SK-N-SH (cell line): ENCODE data around the gene PTMS. TPM values are rescaled to one million over a fixed set of nuclear protein-coding genes. Genes with fewer than 3 reads are reported as not detected.

Experiments
- CTCF ChIA-PET: fragments of 300-600, 350-600 bp; formaldehyde crosslinking; extraction: SDS; loops from one replicate; lab custom pipeline; 2021; lab: Yijun Ruan, JAX
- POLR2A ChIA-PET: fragments of 350-600 bp; sonication (Branson Sonifier 250); formaldehyde crosslinking; extraction: SDS; loops from one replicate; lab custom pipeline; 2020; ENCODE audit warnings: antibody characterized with exemption, inconsistent platforms; lab: Yijun Ruan, JAX
- DNase-seq: peaks from one replicate; pipeline ENCODE4 v3.0.0; 2012
- H2AFZ ChIP-seq: fragments of 200-600 bp; sonication (generic); 2 replicates; pipeline ENCODE4 v1.8.1; 2016; ENCODE audit warnings: antibody characterized with exemption, mild to moderate bottlenecking, low read depth
- H3F3A ChIP-seq: fragments of 200-600 bp; sonication (generic); replicated peaks from 2 replicates; pipeline ENCODE3; 2016; ENCODE audit warnings: antibody characterized with exemption, mild to moderate bottlenecking; ENCODE audit not compliant: insufficient read depth
- H3K27ac ChIP-seq, 2 experiments: fragments of 200-500 bp in 1 of 2; fragments of 200-600 bp in 1 of 2; sonication (Bioruptor generic) in 1 of 2; sonication (generic), shearing (Covaris generic) in 1 of 2; 2 replicates each; pipeline versions ENCODE4 v1.5.1 to v1.6.1; 2014 to 2016; ENCODE audit warnings: low read depth in 2 of 2, inconsistent platforms in 1 of 2, low read length in 1 of 2, mild to moderate bottlenecking in 1 of 2, mixed read lengths in 1 of 2
- H3K27me3 ChIP-seq: fragments of 200-600 bp; sonication (generic), shearing (Covaris generic); 2 replicates; pipeline ENCODE4 v1.6.1; 2016; ENCODE audit warnings: mixed run types; ENCODE audit not compliant: insufficient read depth
- H3K36me3 ChIP-seq, 2 experiments: fragments of 200-500 bp in 1 of 2; fragments of 200-600 bp in 1 of 2; sonication (Bioruptor generic) in 1 of 2; sonication (generic) in 1 of 2; replicated peaks in 1 of 2; 2 replicates each; pipeline versions ENCODE3 to v1.5.1; 2014 to 2016; ENCODE audit warnings: low read length in 1 of 2, mild to moderate bottlenecking in 1 of 2; ENCODE audit not compliant: insufficient read depth in 2 of 2, control insufficient read depth in 1 of 2
- H3K4me1 ChIP-seq, 2 experiments: fragments of 200-500 bp in 1 of 2; fragments of 200-600 bp in 1 of 2; sonication (Bioruptor generic) in 1 of 2; sonication (generic), shearing (Covaris generic) in 1 of 2; 2 replicates each; pipeline versions ENCODE4 v1.5.1 to v1.6.1; 2014 to 2016; ENCODE audit warnings: low read depth in 1 of 2, low read length in 1 of 2, mixed run types in 1 of 2; ENCODE audit not compliant: insufficient read depth in 2 of 2, control insufficient read depth in 1 of 2
- H3K4me2 ChIP-seq: fragments of 200-600 bp; sonication (generic), shearing (Covaris generic); 2 replicates; pipeline ENCODE4 v1.6.1; 2017; ENCODE audit warnings: mixed run types
- H3K4me3 ChIP-seq, 2 experiments: fragments of 200-500 bp in 1 of 2; fragments of 200-600 bp in 1 of 2; sonication (Bioruptor generic) in 1 of 2; sonication (generic), shearing (Covaris generic) in 1 of 2; 2 replicates each; pipeline versions ENCODE4 v1.5.1 to v1.8.1; 2014 to 2016; ENCODE audit warnings: low read depth in 2 of 2, inconsistent platforms in 1 of 2, low read length in 1 of 2, mild to moderate bottlenecking in 1 of 2, mixed read lengths in 1 of 2, moderate library complexity in 1 of 2
- H3K79me2 ChIP-seq: fragments of 200-600 bp; sonication (generic); 2 replicates; pipeline ENCODE4 v1.8.1; 2017; ENCODE audit warnings: mild to moderate bottlenecking; ENCODE audit not compliant: insufficient read depth
- H3K9ac ChIP-seq: fragments of 200-600 bp; sonication (generic); 2 replicates; pipeline ENCODE4 v1.6.1; 2017; ENCODE audit warnings: mixed run types
- H3K9me2 ChIP-seq: fragments of 200-600 bp; sonication (generic); 2 replicates; pipeline ENCODE4 v1.6.1; 2017; ENCODE audit warnings: mixed run types
- H3K9me3 ChIP-seq: fragments of 200-600 bp; sonication (generic); 2 replicates; pipeline ENCODE4 v1.6.1; 2017; ENCODE audit warnings: mixed run types, mild to moderate bottlenecking, moderate library complexity
- H4K20me1 ChIP-seq: fragments of 200-600 bp; sonication (generic); 2 replicates; pipeline ENCODE4 v1.6.1; 2017; ENCODE audit warnings: mild to moderate bottlenecking, mixed run types; ENCODE audit not compliant: insufficient read depth
- CHD2 ChIP-seq: fragments of 150-350 bp; IDR thresholded peaks from 2 replicates; pipeline ENCODE4 v1.6.1; 2018; ENCODE audit warnings: low read length; ENCODE audit not compliant: partially characterized antibody
- ELF1 ChIP-seq: IDR thresholded peaks from 2 replicates; pipeline ENCODE4 v1.4.0; 2012
- FOSL2 ChIP-seq: IDR thresholded peaks from 2 replicates; pipeline ENCODE4 v1.4.0; 2012; ENCODE audit warnings: low read depth, mild to moderate bottlenecking, moderate library complexity, borderline replicate concordance
- JUND ChIP-seq: IDR thresholded peaks from 2 replicates; pipeline ENCODE4 v1.4.0; 2012
- MEF2A ChIP-seq: IDR thresholded peaks from 2 replicates; pipeline ENCODE4 v1.4.0; 2012; ENCODE audit warnings: low read depth, borderline replicate concordance
- NFIC ChIP-seq: IDR thresholded peaks from 2 replicates; pipeline ENCODE4 v1.4.0; 2012; ENCODE audit warnings: borderline replicate concordance
- POLR2AphosphoS5 ChIP-seq: IDR thresholded peaks from 2 replicates; pipeline ENCODE4 v1.6.1; 2012; ENCODE audit warnings: low read depth, low read length
- RAD21 ChIP-seq: IDR thresholded peaks from 2 replicates; pipeline ENCODE4 v1.6.1; 2012; ENCODE audit warnings: mild to moderate bottlenecking, low read length
- RCOR1 ChIP-seq: fragments of 150-350 bp; IDR thresholded peaks from 2 replicates; pipeline ENCODE4 v1.6.1; 2017; ENCODE audit warnings: antibody characterized with exemption, low read length
- RFX5 ChIP-seq: IDR thresholded peaks from 2 replicates; pipeline ENCODE4 v1.6.1; 2012; ENCODE audit warnings: mild to moderate bottlenecking, improper control_type of control experiment, low read length
- RXRA ChIP-seq: IDR thresholded peaks from 2 replicates; pipeline ENCODE4 v1.4.0; 2012; ENCODE audit warnings: low read depth, mild to moderate bottlenecking, borderline replicate concordance
- SIN3A ChIP-seq: IDR thresholded peaks from 2 replicates; pipeline ENCODE4 v1.6.1; 2012; ENCODE audit warnings: low read depth, mild to moderate bottlenecking, low read length, moderate library complexity, borderline replicate concordance
- SMC3 ChIP-seq: IDR thresholded peaks from 2 replicates; pipeline ENCODE4 v1.6.1; 2012; ENCODE audit warnings: low read depth, low read length, improper control_type of control experiment
- TAF1 ChIP-seq: IDR thresholded peaks from 2 replicates; pipeline ENCODE4 v1.6.1; 2012; ENCODE audit warnings: low read depth, mild to moderate bottlenecking, low read length, moderate library complexity, borderline replicate concordance
- TCF12 ChIP-seq: IDR thresholded peaks from 2 replicates; pipeline ENCODE4 v1.4.0; 2012
- TEAD4 ChIP-seq: IDR thresholded peaks from 2 replicates; pipeline ENCODE4 v1.4.0; 2012; ENCODE audit warnings: mild to moderate bottlenecking, borderline replicate concordance; ENCODE audit not compliant: insufficient read depth
- WGBS: methylation state at CpG from one replicate; pipeline ENCODE4 v1.1.6; 2017; ENCODE audit warnings: low lambda C conversion rate; 5-methylcytosine and 5-hydroxymethylcytosine counted together
- polyA plus RNA-seq, 3 experiments: library from polyadenylated mRNA; depleted of rRNA; stranded (reverse); fragments of >200 nt; gene quantifications; 2 replicates each; pipeline ENCODE4 v1.2.3, GENCODE V29; 2012
- TF ChIP-seq, protein P1 (sequence below): IDR thresholded peaks from 2 replicates; pipeline ENCODE4 v1.4.0; 2012; ENCODE audit warnings: low read depth, borderline replicate concordance
- TF ChIP-seq, protein P2 (sequence below): fragments of 200-600 bp; sonication (generic); IDR thresholded peaks from 2 replicates; pipeline ENCODE4 v1.6.1; 2017; ENCODE audit warnings: antibody characterized with exemption, mild to moderate bottlenecking, moderate library complexity
- TF ChIP-seq, protein P3 (sequence below): IDR thresholded peaks from 2 replicates; pipeline ENCODE4 v1.4.0; 2012; ENCODE audit warnings: low read depth, borderline replicate concordance
- TF ChIP-seq, protein P4 (sequence below): IDR thresholded peaks from 2 replicates; pipeline ENCODE4 v1.4.0; 2012; ENCODE audit warnings: low read depth
- TF ChIP-seq, protein P5 (sequence below): fragments of 150-350 bp; IDR thresholded peaks from 2 replicates; pipeline ENCODE4 v1.6.1; 2017; ENCODE audit warnings: antibody characterized with exemption, low read length, low read depth, borderline replicate concordance

Gene PTMS
- polyA plus RNA-seq, 1 of the 3 experiments (the other 2 are of a cell fraction): 661 TPM

DNA sequence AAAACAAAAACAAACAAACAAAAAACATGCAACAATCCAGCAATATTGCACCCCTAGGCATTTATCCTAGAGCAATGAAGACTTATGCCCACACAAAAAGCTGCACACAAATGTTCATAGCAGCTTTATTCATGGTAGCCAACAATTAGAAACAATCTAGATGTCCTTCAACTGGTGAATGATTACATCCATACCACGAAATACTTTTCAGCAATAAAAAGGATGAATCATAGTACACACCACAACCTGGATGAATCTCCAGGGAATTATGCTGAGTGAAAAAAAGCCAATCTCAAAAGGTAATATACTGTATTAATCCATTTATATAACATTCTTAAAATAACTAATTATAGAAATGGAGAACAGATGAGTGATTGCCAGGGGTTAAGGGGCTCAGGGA is 41.0 kb downstream of the PTMS start:
- 32% methylated on average over 1 of the region's 1 CpG for WGBS
- H3K9me2 ChIP-seq: no peaks in the 10 kb centered on the region
- no peaks in the 10 kb centered on the region for H3K79me2 ChIP-seq
- H4K20me1 ChIP-seq: no peaks in the 10 kb centered on the region
- ChIA-PET POLR2A (no interaction called here), CTCF (interaction anchor here (0.7 kb wide), 1 partner anchor 40 kb away, joined by 3 read pairs; no protein-coding TSS in a partner anchor)
- no peak overlapping the region for H3K4me3 ChIP-seq
- H2AFZ ChIP-seq: no peak overlapping the region
- TF ChIP-seq TEAD4: no peak
- TF ChIP-seq RAD21: no peak
- TF ChIP-seq MEF2A: no peak
- no peak for TF ChIP-seq RCOR1
- TF ChIP-seq, protein P1, sequence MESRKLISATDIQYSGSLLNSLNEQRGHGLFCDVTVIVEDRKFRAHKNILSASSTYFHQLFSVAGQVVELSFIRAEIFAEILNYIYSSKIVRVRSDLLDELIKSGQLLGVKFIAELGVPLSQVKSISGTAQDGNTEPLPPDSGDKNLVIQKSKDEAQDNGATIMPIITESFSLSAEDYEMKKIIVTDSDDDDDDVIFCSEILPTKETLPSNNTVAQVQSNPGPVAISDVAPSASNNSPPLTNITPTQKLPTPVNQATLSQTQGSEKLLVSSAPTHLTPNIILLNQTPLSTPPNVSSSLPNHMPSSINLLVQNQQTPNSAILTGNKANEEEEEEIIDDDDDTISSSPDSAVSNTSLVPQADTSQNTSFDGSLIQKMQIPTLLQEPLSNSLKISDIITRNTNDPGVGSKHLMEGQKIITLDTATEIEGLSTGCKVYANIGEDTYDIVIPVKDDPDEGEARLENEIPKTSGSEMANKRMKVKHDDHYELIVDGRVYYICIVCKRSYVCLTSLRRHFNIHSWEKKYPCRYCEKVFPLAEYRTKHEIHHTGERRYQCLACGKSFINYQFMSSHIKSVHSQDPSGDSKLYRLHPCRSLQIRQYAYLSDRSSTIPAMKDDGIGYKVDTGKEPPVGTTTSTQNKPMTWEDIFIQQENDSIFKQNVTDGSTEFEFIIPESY: no peak
- no peak for TF ChIP-seq RFX5
- no peak for TF ChIP-seq POLR2AphosphoS5
- TF ChIP-seq SMC3: no peak
- no peak for TF ChIP-seq SIN3A
- no peak for TF ChIP-seq JUND
- TF ChIP-seq, protein P2, sequence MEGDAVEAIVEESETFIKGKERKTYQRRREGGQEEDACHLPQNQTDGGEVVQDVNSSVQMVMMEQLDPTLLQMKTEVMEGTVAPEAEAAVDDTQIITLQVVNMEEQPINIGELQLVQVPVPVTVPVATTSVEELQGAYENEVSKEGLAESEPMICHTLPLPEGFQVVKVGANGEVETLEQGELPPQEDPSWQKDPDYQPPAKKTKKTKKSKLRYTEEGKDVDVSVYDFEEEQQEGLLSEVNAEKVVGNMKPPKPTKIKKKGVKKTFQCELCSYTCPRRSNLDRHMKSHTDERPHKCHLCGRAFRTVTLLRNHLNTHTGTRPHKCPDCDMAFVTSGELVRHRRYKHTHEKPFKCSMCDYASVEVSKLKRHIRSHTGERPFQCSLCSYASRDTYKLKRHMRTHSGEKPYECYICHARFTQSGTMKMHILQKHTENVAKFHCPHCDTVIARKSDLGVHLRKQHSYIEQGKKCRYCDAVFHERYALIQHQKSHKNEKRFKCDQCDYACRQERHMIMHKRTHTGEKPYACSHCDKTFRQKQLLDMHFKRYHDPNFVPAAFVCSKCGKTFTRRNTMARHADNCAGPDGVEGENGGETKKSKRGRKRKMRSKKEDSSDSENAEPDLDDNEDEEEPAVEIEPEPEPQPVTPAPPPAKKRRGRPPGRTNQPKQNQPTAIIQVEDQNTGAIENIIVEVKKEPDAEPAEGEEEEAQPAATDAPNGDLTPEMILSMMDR: no peak
- TF ChIP-seq CHD2: no peak
- TF ChIP-seq NFIC: no peak
- H3K36me3 ChIP-seq: no peaks in the 10 kb centered on the region
- H3K27me3 ChIP-seq: no peaks in the 10 kb centered on the region
- H3F3A ChIP-seq: no peaks in the 10 kb centered on the region
- H3K27ac ChIP-seq: no peak overlapping the region
- H3K9ac ChIP-seq: no peak overlapping the region
- DNase-seq: no peak
- H3K9me3 ChIP-seq: no peaks in the 10 kb centered on the region
- no peaks in the 10 kb centered on the region for H3K4me1 ChIP-seq
- H3K4me2 ChIP-seq: no peak overlapping the region

DNA sequence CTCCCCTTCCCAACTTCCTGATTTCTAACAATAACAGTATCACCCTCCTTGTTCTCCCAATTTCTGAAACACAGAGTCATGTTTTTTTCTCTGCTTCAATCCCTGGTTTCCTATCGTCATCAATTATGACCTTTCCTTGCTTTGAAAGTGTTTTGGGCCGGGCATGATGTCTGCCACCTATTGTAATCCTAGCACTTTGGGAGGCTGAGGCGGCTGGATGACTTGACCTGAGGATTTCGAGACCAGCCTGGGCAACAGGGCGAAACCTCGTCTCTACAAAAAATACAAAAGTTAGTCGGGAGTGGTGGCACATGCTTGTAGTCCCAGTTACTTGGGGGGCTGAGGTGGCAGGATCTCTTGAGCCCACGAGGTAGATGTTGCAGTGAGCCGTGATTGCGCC is 42.9 kb downstream of the PTMS start:
- no peak overlapping the region for H3K4me2 ChIP-seq
- 83% methylated on average over 10 of the region's 10 CpGs for WGBS
- no peaks in the 10 kb centered on the region for H3K9me2 ChIP-seq
- no peak for DNase-seq
- no peak overlapping the region for H3K9ac ChIP-seq
- H3K27me3 ChIP-seq: no peaks in the 10 kb centered on the region
- ChIA-PET POLR2A (interaction anchor here (0.6 kb wide), 1 partner anchor 14 kb away, joined by 3 read pairs; no protein-coding TSS in a partner anchor), CTCF (interaction anchor here (1.1 to 1.4 kb wide), 2 partner anchors 10 to 55 kb away, joined by 3 to 5 read pairs; partner anchors contain the start of gene MLF2)
- no peaks in the 10 kb centered on the region for H3K79me2 ChIP-seq
- no peak overlapping the region for H3K4me3 ChIP-seq
- H2AFZ ChIP-seq: no peak overlapping the region; the same call in 1 of the 2 replicates
- no peaks in the 10 kb centered on the region for H3K36me3 ChIP-seq
- H3K4me1 ChIP-seq: no peaks in the 10 kb centered on the region; a peak in 1 of 4 replicates
- no peaks in the 10 kb centered on the region for H3K9me3 ChIP-seq
- H3K27ac ChIP-seq: no peak overlapping the region
- no peaks in the 10 kb centered on the region for H4K20me1 ChIP-seq
- H3F3A ChIP-seq: no peaks in the 10 kb centered on the region
- TF ChIP-seq, protein P3, sequence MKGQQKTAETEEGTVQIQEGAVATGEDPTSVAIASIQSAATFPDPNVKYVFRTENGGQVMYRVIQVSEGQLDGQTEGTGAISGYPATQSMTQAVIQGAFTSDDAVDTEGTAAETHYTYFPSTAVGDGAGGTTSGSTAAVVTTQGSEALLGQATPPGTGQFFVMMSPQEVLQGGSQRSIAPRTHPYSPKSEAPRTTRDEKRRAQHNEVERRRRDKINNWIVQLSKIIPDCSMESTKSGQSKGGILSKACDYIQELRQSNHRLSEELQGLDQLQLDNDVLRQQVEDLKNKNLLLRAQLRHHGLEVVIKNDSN: no peak
- TF ChIP-seq NFIC (no peak), RFX5 (no peak), RXRA (no peak), ELF1 (no peak), TAF1 (no peak), FOSL2 (no peak), MEF2A (no peak), TCF12 (no peak), CHD2 (no peak)
- TF ChIP-seq, protein P2: no peak
- TF ChIP-seq, protein P4, sequence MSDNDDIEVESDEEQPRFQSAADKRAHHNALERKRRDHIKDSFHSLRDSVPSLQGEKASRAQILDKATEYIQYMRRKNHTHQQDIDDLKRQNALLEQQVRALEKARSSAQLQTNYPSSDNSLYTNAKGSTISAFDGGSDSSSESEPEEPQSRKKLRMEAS: no peak
- TF ChIP-seq, protein P5, sequence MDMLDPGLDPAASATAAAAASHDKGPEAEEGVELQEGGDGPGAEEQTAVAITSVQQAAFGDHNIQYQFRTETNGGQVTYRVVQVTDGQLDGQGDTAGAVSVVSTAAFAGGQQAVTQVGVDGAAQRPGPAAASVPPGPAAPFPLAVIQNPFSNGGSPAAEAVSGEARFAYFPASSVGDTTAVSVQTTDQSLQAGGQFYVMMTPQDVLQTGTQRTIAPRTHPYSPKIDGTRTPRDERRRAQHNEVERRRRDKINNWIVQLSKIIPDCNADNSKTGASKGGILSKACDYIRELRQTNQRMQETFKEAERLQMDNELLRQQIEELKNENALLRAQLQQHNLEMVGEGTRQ: no peak
